ACHN (cell line): ENCODE measurements around the gene NTM.

Experiments used
- DNase-seq: peaks from one replicate; pipeline ENCODE4 v3.0.0-alpha.2; 2015
- in situ Hi-C: cut with HindIII; loops from 2 replicates; pipeline ENCODE4 v1.10.0; 2017; ENCODE audit warnings: low sequenced_read_pairs, low pct_ligation_motif_present, low pct_unique_long_range_greater_than_20kb

NTM gene

DNA sequence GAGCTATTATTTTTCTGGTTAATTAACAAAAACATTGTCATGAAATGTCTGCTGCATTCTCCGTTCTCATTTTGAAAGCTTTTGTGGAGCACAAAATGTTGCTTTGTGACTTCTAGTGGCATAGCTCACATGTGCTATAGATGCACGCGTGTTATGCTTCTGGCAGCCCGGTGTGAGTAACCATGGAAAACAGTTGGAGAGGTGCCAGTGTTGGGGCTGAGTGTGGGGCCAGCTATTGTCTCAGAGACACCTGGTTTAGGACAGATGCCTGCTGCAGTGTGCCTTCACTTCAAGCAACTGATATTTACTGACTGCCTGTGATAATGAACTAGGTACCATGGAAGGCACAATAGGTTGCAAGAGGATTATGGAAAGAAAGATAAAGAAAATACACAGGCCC, 760.6 kb downstream of the NTM start:
- in situ Hi-C loops: no loop called here
- no peak for DNase-seq

DNA sequence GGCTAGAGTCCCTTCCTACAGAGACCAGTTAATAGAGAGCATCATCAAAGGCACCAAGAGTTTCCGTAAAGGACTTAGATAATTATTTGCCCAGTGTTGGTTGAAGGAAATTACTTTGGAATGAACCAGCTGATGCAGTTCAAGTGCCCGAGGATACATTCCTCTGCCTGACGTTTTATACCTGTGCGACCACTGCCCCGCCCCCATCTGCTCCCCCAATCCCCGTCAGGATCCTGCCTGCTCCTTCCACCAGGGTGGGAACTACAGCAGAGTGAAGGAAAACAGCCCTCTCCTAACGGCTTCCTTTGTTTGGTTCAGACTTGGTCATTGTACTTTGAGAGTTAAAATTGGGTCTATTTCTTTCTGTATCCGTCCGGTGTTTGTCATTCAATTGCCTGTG, 761.5 kb downstream of the NTM start:
- DNase-seq: no peak
- in situ Hi-C loops: no loop called here

DNA sequence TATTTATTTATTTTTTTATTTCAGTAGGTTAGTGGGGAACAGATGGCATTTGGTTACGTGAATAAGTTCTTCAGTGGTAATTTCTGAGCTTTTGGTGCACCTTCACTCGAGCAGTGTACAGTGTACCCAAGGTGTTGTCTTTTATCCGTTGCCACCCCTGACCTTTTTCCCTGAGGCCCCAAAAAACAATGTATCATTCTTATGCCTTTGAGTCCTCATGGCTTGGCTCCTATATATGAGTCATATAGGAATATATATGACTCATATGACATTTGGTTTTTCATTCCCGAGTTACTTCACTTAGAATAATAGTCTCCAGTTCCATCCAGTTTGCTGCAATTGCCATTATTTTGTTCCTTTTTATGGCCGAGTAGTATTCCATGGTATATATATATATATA, 763.9 kb downstream of the NTM start:
- in situ Hi-C loops: no loop called here
- DNase-seq: no peak

DNA sequence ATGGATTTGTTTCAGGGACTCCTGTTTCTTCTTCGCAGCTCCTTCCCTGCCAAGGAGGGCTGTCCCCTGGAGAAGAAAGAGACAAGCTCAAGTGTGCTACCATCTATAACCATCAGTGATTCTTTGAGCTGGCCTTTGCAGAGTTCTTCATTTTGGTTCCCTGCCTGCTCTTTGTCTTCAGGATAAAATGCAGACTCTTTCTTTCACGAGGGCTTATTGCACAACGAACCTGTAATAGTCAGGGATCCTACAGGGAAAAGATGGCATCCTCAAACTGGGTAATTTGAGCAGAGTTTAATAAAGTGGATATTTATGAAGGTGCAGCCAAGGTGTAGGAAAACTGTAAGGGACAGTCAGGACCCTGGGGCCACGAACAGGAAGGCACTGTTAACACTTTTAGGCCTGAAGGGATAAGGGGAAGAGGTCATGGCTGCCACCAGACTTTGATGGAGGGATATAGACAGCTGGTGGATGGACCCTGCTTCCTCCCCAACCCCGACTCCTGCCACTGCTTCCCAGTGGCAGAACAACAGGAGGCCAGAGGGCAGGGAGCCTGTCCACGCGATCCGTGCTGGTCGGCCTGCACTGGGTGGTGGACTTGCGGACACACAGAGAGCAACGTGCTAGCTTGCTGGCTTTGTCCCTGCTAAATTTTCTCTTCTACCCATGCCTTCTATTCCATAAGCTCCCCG, 767.0 kb downstream of the NTM start:
- in situ Hi-C loops: no loop called here
- no peak for DNase-seq

DNA sequence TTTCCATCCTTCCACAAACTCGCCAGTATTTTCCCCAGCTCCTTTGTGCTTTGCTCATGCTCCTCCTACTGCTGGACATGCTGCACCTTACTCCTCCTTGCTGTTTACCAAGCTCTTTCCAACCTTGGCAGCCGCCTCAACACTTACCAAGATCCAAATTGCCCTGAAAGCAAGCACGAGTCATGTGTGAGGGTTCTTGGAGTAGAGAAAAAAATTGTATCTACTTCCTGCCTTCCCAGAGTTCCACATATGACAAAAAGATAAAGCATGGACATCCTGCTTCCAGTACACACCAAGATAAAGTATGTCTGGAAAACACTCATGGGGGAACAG, 767.5 kb downstream of the NTM start:
- in situ Hi-C loops: no loop called here
- no peak for DNase-seq

DNA sequence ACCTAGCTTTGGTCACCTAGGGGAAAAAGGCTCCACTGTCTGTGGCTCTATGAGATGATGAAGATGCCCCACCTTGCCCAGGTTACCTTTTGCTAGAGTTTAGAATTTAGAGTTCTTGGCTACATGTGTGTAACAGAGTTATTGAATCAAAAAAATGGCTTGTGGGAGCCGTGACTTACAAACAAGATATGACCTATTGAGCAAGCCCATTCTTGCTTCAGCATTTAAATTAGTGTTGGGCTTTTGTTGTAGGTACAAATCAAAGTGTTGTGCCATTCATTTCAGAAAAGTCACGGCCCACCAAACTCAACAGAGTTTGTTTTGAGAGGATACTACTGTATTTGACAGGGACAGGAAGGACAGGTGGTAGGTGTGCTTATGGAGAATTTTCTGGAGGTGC, 768.8 kb downstream of the NTM start:
- in situ Hi-C loops: no loop called here

DNA sequence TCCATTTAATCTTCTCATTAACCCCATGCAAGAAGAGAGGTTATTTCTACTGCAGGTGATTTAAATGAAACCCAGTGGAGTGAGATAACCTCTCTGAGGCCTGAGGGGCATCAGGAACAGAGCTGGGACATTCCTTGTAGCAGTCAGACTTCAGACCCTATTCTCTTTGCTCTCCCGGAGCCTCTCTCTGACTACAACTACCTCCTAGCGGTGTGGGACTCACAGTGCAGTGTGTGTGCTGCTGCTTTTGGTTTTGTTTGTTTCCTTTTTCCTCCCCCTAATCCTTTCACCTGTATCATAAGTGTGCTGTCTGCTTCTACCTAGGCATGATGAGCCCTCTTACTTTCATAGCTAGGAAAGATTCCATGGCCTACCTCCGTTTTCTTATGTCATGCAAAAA, 769.6 kb downstream of the NTM start:
- in situ Hi-C loops: no loop called here

More for the DNA sequence above, 768.8 kb downstream of the NTM start:
- DNase-seq: no peak

DNA sequence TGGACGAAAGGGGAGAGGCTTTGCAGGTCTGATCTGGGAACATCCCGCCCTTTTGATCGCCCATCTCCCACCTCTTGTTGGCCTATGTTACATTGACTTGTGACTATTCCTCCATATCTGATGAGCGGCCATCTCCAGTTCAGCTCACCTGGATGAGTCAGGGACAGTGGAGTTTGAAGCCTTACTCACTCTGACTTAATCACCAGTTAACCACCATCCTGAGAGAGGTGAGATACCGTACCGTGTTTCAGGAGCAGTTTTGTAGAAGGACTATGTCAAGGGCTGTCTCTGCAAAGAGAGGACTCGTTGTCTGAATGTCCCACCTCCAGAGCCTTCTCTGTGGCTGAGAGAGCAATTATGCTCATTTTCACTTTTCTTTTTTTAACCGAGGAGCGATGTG, 771.7 kb downstream of the NTM start:
- no peak for DNase-seq
- in situ Hi-C loops: no loop called here

More for the DNA sequence above, 769.6 kb downstream of the NTM start:
- DNase-seq: no peak

DNA sequence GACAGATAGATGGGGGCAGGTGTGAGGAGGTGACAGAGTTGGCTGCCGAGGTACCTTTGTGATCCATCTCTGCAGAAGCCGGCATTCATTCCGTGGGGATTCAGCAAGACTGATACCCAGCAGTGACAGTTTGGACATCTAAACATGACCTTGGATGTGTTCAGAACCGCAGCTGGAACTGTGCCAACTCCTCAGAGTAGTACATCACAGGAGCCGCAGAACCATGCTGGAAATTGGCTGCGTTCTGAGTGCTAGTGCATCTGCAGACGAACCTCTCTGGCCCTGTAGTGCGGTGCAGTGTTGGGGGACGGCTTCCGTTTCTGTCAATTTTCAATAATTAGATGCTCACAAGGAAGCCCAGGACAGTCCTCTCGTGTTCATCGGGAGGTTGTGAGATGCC, 772.1 kb downstream of the NTM start:
- no peak for DNase-seq
- in situ Hi-C loops: no loop called here

DNA sequence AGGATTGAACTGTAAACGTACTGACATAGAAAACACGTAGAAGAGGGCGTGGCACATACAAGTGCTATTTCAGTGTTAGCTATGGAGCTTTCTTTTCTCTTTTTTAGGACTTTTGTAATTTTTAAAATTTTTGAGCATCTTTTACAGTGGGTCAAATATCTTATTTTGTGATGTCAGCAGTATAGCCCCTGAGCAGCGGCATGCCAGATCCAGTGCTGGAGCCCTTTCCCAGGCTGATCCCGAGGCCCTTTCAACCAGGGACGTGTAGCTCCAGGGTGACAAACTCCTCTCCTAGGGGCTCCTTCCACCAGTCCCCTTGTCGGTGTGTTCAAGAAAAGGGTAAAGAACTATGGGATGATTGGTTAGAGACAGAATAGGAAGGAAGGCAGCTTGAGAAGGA, 777.0 kb downstream of the NTM start:
- no peak for DNase-seq
- in situ Hi-C loops: no loop called here

DNA sequence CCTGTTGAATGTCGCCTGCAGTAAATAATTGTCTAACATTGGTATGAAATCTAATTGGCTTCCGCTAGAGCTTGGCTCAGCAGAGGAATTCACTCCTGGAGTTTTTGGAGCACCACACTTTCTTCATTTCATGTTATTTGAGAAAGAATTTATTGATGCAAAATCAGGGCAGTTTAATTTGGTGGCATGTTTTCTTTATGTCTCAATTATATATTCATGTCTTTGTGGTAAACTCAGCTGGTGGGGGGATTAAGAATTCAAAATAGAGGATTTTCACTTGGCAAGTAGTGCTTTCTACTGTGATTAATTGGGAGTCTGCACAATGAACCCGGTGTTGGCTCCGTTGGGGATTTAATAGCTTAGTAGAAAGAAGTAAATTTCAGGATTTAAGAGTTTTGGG, 784.4 kb downstream of the NTM start:
- DNase-seq: no peak
- in situ Hi-C loops: no loop called here

DNA sequence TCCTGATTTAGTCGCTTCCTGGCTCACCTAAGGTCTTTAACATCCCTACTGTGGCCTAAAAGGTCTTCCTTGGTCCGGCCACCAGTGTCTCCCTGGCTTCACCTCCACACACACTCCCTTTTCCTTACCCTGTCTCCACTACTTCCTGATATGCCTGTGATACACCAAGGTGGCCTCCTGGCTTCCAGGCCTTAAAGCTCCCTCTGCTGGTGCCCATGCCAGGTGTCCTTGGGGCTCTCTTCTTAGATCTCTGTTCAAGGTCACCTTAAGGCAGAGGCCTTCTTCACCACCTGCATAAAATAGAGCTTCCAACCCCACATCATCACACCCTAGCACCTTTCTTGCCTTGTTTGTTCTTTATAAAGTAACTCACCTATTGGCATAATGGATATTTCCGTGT, 787.7 kb downstream of the NTM start:
- DNase-seq: peak; percentile 28
- in situ Hi-C loops: no loop called here

DNA sequence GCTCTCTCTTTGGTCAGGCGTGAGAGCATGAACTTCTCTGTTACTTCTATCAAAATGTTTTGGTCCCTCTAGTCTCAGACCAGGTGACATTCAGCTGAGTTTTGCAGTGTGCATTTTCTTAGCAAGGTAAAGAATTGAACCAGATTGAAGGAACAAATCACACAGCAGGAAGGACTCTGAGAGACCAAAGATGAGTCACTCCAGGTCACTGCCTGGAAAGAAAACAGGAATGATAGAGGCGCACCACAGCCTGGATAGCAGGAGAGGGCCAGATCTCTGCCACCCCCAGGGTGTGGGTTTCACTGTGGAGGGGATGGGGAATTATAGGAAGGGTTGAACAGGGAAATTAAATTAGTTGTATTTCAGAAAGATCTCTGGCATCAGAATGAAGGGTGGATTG, 788.3 kb downstream of the NTM start:
- no peak for DNase-seq
- in situ Hi-C loops: no loop called here

DNA sequence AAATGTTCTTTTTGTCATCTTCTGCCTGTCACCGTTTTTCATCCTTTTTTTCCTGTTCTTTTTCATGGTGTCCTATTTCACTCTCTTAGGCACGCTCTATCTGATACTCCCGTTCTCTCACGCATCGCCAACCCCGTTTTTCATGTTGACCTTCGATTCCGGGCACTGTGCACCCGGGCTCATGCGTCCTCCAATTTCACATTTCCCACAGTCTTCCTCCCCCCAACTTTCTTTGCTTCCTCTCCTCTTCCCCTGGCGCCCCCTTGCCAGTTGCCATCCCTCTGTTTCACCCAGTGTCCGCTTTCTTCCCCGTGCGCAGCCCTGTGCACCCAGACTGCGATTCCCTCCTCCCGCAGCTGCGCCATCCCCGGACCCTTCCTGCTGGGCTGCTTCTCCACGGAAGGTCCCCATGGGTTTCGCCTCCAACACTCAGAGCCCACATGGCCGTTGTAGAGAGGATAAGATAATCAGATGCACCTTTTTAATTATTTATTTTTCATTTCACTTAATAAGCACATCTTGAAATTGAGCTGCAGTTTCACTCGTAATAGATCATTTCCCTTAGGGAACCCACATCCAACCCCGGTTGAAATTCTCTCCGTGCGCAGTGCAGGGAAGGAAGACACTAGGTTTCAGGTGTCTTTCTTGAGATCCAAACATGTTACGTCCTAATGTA, 791.1 kb downstream of the NTM start:
- no peak for DNase-seq

DNA sequence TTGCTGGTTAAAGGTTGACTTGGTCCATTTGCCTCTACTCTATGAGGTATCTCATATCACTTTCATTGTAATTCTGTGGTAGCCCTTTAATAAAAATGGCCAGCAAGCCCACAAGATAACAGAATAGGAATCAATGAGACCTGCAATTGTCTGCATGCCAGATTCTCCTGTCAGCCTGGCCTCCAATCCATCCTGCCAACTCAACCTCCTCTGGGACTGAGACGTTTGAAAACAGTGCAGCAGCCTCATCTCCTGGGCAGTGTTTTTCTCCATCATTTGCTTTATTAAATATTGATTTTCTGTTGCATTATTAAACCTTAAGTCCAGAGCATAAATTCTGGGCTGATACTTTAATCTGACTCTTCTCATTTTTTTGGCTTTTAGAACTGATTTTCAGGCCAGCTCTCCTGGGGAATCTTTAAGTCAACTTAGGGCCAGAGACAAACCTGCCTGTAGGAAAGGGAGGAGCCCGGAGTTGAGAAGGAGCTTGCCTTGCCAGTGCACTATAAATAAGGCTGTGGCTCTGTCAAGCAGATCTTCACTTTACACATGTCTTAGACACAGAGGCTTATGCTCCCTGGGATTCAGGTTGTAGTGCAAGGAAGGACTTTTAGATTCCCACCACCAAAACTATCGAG, 798.0 kb downstream of the NTM start:
- DNase-seq: no peak
- in situ Hi-C loops: no loop called here

More for the DNA sequence above, 791.1 kb downstream of the NTM start:
- in situ Hi-C loops: no loop called here

DNA sequence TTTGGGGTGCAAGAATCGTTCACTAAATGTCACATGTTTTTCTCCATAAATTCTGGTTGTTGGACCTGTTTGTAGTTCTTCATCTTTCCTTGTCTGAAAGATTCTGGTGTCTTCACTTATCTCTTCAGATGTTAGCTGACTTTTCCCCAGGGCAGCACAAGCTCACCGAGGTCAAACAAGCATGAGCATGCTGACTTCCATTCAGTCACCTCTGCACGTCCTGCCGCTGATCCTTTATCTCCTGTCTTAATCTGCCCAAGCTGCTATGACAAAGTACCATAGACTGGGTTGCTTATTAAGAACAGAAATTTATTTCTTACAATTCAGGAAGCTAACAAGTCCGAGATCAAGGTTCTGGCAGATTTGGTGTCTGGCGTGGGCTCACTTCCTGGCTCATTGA, 800.6 kb downstream of the NTM start:
- no peak for DNase-seq
- in situ Hi-C loops: no loop called here

DNA sequence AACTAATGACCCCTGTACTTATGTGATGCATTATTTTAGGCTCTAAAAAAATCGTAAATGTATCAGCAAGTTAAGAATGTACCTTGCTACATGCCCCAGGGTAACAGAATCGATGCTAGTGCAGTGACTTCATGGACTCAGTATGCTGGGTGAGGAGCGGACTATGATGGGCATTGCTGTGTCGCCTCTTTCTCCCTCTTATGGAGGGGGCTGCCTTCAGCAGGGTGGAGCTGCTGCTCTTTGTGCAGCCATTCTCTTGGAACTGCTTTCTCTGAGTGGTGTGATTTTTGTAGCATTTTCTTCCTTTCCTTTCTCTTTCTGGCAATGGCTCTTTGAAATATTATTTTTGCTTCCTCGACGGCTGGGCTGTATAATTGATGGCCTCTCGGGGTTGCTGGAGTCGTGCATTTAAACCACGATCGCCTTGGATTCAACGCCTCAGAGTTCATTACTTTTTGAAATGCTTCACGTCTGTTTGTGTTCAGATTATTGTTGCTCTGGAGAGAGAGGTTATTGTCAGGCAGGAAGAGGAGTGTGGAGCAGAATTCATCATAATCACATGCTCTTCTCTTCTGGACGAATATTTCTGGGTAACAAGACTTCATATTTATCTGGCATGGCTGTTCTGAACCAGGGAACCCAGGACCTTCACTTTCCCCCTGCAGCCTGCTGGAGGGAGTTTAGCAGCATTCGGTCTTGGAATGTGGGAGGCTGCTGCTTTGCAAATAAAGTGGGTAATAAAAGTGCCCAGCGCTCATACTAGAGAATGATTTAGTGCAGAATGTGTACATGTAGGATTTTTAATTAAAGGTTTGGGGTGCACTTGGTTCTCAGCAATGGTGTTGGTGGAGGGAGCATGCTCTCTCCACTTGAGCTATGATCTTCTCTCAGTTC, 804.2 kb downstream of the NTM start:
- in situ Hi-C loops: no loop called here
- DNase-seq: no peak

DNA sequence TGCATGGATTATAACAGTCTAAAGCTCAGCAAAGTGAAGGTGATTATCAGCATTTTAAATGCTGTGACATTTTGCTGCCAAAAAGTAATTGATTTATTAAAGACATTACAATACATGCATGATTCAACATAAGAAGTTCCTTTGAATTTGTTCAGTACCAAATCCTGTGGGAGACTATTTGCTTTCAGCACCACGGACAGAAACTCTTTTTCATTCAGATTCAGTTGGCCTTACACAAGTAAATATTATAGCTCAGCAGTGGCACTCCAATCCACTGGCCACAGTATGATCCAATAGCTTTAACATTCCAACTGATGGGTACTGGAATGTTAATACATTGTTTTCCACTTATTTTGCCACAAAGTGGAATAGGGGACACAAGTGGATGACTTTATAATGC, 806.7 kb downstream of the NTM start:
- in situ Hi-C loops: no loop called here
- peak; percentile 50 for DNase-seq

DNA sequence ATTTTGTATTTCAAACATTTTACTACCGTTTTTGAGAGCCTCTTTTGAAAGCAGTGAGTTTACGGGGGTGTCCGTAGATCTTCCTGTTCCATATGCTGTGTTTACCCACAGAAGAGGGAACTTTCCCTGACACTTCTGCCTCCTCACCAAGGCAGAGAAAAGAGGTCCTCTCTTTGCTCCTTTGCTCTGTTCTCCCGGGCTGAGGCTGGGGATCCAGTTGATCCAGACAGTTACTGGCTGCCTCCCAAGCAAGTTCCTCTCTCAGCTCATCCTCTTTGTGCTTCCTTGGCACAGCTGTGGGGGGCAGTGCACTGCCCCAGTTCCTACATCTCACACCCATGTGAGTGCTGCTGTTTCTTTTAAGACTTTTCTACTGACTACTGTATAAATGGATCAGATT, 813.7 kb downstream of the NTM start:
- no peak for DNase-seq
- in situ Hi-C loops: no loop called here
